ENCODE results near the gene FOXC1. TPM values are rescaled to one million over a fixed set of nuclear protein-coding genes. Genes with fewer than 3 reads are reported as not detected.

FOXC1 gene
- total and polyA plus RNA-seq, 2 experiments from 2014 or later: 0.10 to 0.13 TPM

DNA sequence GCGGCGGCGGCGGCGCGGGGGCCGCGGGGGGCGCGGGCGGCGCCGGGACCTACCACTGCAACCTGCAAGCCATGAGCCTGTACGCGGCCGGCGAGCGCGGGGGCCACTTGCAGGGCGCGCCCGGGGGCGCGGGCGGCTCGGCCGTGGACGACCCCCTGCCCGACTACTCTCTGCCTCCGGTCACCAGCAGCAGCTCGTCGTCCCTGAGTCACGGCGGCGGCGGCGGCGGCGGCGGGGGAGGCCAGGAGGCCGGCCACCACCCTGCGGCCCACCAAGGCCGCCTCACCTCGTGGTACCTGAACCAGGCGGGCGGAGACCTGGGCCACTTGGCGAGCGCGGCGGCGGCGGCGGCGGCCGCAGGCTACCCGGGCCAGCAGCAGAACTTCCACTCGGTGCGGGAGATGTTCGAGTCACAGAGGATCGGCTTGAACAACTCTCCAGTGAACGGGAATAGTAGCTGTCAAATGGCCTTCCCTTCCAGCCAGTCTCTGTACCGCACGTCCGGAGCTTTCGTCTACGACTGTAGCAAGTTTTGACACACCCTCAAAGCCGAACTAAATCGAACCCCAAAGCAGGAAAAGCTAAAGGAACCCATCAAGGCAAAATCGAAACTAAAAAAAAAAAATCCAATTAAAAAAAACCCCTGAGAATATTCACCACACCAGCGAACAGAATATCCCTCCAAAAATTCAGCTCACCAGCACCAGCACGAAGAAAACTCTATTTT, 2.0 kb downstream of the FOXC1 start:
- H2AFZ ChIP-seq: 0 out of 2 replicates have a peak overlapping the region, but pooled peaks have one; percentile 59
- H3K27ac ChIP-seq (ENCODE audit: low read depth): no peak overlapping the region
- no peak for TF ChIP-seq NANOG (IDR thresholded peaks at IDR 0.05; ENCODE audit: borderline replicate concordance)
- TF ChIP-seq, protein P1, sequence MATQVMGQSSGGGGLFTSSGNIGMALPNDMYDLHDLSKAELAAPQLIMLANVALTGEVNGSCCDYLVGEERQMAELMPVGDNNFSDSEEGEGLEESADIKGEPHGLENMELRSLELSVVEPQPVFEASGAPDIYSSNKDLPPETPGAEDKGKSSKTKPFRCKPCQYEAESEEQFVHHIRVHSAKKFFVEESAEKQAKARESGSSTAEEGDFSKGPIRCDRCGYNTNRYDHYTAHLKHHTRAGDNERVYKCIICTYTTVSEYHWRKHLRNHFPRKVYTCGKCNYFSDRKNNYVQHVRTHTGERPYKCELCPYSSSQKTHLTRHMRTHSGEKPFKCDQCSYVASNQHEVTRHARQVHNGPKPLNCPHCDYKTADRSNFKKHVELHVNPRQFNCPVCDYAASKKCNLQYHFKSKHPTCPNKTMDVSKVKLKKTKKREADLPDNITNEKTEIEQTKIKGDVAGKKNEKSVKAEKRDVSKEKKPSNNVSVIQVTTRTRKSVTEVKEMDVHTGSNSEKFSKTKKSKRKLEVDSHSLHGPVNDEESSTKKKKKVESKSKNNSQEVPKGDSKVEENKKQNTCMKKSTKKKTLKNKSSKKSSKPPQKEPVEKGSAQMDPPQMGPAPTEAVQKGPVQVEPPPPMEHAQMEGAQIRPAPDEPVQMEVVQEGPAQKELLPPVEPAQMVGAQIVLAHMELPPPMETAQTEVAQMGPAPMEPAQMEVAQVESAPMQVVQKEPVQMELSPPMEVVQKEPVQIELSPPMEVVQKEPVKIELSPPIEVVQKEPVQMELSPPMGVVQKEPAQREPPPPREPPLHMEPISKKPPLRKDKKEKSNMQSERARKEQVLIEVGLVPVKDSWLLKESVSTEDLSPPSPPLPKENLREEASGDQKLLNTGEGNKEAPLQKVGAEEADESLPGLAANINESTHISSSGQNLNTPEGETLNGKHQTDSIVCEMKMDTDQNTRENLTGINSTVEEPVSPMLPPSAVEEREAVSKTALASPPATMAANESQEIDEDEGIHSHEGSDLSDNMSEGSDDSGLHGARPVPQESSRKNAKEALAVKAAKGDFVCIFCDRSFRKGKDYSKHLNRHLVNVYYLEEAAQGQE (IDR thresholded peaks at IDR 0.05; ENCODE audit: unreplicated experiment): no peak
- peak; percentile 97 for TF ChIP-seq EZH2phosphoT487 (IDR thresholded peaks at IDR 0.05; ENCODE audit: unreplicated experiment)
- TF ChIP-seq STAT1 (IDR thresholded peaks at IDR 0.05; ENCODE audit: unreplicated experiment): no peak
- TF ChIP-seq, protein P2, sequence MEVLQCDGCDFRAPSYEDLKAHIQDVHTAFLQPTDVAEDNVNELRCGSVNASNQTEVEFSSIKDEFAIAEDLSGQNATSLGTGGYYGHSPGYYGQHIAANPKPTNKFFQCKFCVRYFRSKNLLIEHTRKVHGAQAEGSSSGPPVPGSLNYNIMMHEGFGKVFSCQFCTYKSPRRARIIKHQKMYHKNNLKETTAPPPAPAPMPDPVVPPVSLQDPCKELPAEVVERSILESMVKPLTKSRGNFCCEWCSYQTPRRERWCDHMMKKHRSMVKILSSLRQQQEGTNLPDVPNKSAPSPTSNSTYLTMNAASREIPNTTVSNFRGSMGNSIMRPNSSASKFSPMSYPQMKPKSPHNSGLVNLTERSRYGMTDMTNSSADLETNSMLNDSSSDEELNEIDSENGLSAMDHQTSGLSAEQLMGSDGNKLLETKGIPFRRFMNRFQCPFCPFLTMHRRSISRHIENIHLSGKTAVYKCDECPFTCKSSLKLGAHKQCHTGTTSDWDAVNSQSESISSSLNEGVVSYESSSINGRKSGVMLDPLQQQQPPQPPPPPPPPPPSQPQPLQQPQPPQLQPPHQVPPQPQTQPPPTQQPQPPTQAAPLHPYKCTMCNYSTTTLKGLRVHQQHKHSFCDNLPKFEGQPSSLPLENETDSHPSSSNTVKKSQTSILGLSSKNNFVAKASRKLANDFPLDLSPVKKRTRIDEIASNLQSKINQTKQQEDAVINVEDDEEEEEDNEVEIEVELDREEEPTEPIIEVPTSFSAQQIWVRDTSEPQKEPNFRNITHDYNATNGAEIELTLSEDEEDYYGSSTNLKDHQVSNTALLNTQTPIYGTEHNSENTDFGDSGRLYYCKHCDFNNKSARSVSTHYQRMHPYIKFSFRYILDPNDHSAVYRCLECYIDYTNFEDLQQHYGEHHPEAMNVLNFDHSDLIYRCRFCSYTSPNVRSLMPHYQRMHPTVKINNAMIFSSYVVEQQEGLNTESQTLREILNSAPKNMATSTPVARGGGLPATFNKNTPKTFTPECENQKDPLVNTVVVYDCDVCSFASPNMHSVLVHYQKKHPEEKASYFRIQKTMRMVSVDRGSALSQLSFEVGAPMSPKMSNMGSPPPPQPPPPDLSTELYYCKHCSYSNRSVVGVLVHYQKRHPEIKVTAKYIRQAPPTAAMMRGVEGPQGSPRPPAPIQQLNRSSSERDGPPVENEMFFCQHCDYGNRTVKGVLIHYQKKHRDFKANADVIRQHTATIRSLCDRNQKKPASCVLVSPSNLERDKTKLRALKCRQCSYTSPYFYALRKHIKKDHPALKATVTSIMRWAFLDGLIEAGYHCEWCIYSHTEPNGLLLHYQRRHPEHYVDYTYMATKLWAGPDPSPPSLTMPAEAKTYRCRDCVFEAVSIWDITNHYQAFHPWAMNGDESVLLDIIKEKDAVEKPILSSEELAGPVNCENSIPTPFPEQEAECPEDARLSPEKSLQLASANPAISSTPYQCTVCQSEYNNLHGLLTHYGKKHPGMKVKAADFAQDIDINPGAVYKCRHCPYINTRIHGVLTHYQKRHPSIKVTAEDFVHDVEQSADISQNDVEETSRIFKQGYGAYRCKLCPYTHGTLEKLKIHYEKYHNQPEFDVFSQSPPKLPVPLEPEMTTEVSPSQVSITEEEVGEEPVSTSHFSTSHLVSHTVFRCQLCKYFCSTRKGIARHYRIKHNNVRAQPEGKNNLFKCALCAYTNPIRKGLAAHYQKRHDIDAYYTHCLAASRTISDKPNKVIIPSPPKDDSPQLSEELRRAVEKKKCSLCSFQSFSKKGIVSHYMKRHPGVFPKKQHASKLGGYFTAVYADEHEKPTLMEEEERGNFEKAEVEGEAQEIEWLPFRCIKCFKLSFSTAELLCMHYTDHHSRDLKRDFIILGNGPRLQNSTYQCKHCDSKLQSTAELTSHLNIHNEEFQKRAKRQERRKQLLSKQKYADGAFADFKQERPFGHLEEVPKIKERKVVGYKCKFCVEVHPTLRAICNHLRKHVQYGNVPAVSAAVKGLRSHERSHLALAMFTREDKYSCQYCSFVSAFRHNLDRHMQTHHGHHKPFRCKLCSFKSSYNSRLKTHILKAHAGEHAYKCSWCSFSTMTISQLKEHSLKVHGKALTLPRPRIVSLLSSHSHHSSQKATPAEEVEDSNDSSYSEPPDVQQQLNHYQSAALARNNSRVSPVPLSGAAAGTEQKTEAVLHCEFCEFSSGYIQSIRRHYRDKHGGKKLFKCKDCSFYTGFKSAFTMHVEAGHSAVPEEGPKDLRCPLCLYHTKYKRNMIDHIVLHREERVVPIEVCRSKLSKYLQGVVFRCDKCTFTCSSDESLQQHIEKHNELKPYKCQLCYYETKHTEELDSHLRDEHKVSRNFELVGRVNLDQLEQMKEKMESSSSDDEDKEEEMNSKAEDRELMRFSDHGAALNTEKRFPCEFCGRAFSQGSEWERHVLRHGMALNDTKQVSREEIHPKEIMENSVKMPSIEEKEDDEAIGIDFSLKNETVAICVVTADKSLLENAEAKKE (CRISPR knock-in tag; IDR thresholded peaks at IDR 0.05): no peak
- TF ChIP-seq, protein P3, sequence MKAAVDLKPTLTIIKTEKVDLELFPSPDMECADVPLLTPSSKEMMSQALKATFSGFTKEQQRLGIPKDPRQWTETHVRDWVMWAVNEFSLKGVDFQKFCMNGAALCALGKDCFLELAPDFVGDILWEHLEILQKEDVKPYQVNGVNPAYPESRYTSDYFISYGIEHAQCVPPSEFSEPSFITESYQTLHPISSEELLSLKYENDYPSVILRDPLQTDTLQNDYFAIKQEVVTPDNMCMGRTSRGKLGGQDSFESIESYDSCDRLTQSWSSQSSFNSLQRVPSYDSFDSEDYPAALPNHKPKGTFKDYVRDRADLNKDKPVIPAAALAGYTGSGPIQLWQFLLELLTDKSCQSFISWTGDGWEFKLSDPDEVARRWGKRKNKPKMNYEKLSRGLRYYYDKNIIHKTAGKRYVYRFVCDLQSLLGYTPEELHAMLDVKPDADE (IDR thresholded peaks at IDR 0.05): no peak
- peak; percentile 96 for TF ChIP-seq EZH2 (IDR thresholded peaks at IDR 0.05; ENCODE audit: low read depth, unreplicated experiment)
- TF ChIP-seq, protein P4, sequence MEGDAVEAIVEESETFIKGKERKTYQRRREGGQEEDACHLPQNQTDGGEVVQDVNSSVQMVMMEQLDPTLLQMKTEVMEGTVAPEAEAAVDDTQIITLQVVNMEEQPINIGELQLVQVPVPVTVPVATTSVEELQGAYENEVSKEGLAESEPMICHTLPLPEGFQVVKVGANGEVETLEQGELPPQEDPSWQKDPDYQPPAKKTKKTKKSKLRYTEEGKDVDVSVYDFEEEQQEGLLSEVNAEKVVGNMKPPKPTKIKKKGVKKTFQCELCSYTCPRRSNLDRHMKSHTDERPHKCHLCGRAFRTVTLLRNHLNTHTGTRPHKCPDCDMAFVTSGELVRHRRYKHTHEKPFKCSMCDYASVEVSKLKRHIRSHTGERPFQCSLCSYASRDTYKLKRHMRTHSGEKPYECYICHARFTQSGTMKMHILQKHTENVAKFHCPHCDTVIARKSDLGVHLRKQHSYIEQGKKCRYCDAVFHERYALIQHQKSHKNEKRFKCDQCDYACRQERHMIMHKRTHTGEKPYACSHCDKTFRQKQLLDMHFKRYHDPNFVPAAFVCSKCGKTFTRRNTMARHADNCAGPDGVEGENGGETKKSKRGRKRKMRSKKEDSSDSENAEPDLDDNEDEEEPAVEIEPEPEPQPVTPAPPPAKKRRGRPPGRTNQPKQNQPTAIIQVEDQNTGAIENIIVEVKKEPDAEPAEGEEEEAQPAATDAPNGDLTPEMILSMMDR (conservative IDR thresholded peaks at IDR 0.05; ENCODE audit: low read depth in 2 of 2): no peak
- TF ChIP-seq POLR2AphosphoS5 (IDR thresholded peaks at IDR 0.05; ENCODE audit: low read depth): no peak
- TF ChIP-seq ZNF114 (CRISPR knock-in tag; IDR thresholded peaks at IDR 0.05): no peak
- no peak for TF ChIP-seq JUNB (IDR thresholded peaks at IDR 0.05; ENCODE audit: unreplicated experiment)
- peak overlapping the region; percentile 73 for H3K4me2 ChIP-seq
- H3K9me2 ChIP-seq (ENCODE audit: insufficient read depth): no peaks in the 10 kb centered on the region
- Mint-ChIP-seq H3K27ac (no peak overlapping the region), H3K9me3 (peaks cover 6% of the 10 kb centered on the region; the same call in 2 of the 3 replicates), H3K36me3 (ENCODE audit: low read depth) (no peaks in the 10 kb centered on the region; the same call in 2 of the 3 replicates), H3K4me1 (peaks cover 32% of the 10 kb centered on the region), H3K4me3 (peak overlapping the region; percentile 66), H3K27me3 (ENCODE audit: insufficient read depth, low read depth, poor library complexity) (peaks cover 81% of the 10 kb centered on the region)
- H3F3A ChIP-seq (replicated peaks; ENCODE audit: low read depth): peaks cover 18% of the 10 kb centered on the region; the same call in 1 of the 2 replicates
- no peak for ATAC-seq
- peaks cover 22% of the 10 kb centered on the region for H4K20me1 ChIP-seq (replicated peaks; ENCODE audit: insufficient read depth)
- no peaks in the 10 kb centered on the region for H3K79me2 ChIP-seq (replicated peaks; ENCODE audit: insufficient read depth)
- H3K4me3 ChIP-seq: peak overlapping the region; percentile 46
- DNase-seq (ENCODE audit: low spot score): peak; percentile 49
- peaks cover 34% of the 10 kb centered on the region for H3K4me1 ChIP-seq (ENCODE audit: insufficient read depth)
- H3K36me3 ChIP-seq (ENCODE audit: insufficient read depth): no peaks in the 10 kb centered on the region
- peaks cover 97% of the 10 kb centered on the region for H3K27me3 ChIP-seq (ENCODE audit: insufficient read depth)
